HepG2 (cell line): ENCODE measurements around the gene KCNB1. TPM values are rescaled to one million over a fixed set of nuclear protein-coding genes. Genes with fewer than 3 reads are reported as not detected.

Experiments
- polyA plus RNA-seq, 8 experiments: library from polyadenylated mRNA; depleted of rRNA in 3 of 8; stranded (reverse) in 7 of 8; unstranded in 1 of 8; fragments of >200 nt; fragmentation: Illumina TruSeq in 4 of 8; extraction: Trizol in 4 of 8; gene quantifications; 2 replicates each; pipeline versions ENCODE4 v1.2.1 to v1.2.3, GENCODE V29; 2011 to 2016; ENCODE audit warnings: low read depth in 4 of 8, missing spikeins in 1 of 8, mixed read lengths in 1 of 8; ENCODE audit not compliant: insufficient read depth in 1 of 8
- total RNA-seq, 5 experiments: library from RNA; depleted of rRNA; stranded (reverse); fragments of >200 nt; fragmentation: Illumina TruSeq; extraction: Trizol; gene quantifications; 2 replicates each; pipeline ENCODE4 v1.2.3, GENCODE V29; 2016; ENCODE audit warnings: low read depth in 1 of 5

KCNB1 gene
- total and polyA plus RNA-seq, 2 of the 13 experiments (the other 11 are each of a cell fraction or from before 2014, with no cell fraction given): 0.02 TPM; not detected in 1

Other genes with a start within 250 kb of the KCNB1 start
- 11.1 and 15.9 TPM in 2 replicates for gene ZNFX1, start 204.6 kb downstream of the KCNB1 start, total RNA-seq (2016; rRNA removed; fragmentation: Illumina TruSeq; extraction: Trizol)
- 2.9 and 3.5 TPM in 2 replicates for gene ZNFX1, start 204.6 kb downstream of the KCNB1 start, polyA plus RNA-seq (2011; rRNA removed)
- gene PTGIS, start 85.5 kb upstream of the KCNB1 start, total RNA-seq (2016; rRNA removed; fragmentation: Illumina TruSeq; extraction: Trizol): not detected in 2 replicates
- not detected in 2 replicates for gene PTGIS, start 85.5 kb upstream of the KCNB1 start, polyA plus RNA-seq (2011; rRNA removed)
- gene B4GALT5, start 231.2 kb upstream of the KCNB1 start, total RNA-seq (2016; rRNA removed; fragmentation: Illumina TruSeq; extraction: Trizol): 26.7 and 30.9 TPM in 2 replicates
- 27.3 and 29.3 TPM in 2 replicates for gene B4GALT5, start 231.2 kb upstream of the KCNB1 start, polyA plus RNA-seq (2011; rRNA removed)